ENCODE results near the gene TPCN1. TPM values are rescaled to one million over a fixed set of nuclear protein-coding genes. Genes with fewer than 3 reads are reported as not detected.
A peak's percentile ranks its signal among the peaks of the same experiment; 100 is the strongest.

The TPCN1 gene
- total RNA-seq, 1 donor from 2014 or later, result 56.3 TPM

DNA sequence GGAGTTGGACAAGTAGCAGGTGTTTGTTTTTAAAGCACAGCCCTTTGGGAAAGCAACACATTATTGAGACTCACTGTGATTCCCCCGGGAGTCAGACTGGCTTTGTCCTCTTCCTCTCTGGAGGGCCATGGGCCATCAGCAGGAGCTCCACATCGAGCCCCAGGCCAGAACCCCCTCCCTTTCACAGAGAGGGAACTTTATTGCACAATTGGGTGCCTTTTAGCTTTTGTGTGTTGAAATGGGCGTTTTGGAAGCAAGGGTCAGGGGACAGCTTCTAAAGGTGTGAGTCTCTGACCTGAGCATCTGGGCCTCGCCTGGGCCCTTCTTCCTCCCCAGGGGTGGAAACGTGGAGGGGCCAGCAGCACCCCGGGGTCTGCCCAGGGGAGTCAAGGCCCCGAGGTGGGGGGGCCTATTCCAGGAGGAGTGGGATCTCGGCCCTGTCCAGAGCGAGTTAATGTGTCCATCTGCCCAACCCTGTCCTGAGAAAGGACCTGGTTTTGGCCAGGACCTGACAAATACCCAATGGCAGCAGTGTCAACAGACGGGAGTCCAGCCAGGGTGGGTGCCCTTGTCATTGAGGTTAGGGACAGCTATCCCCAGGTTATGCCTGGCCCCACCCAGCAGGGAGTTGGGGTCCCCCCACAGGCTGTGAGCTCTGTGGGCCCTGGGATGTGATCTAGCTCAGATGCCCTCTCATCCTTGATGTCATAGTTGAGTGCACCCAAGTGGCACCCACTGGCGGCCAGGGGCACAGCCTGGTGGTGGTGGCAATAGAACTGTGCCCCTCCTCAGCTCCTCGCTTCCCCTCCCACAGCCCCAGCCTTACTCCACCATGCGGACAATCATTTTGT, 76.6 kb downstream of the TPCN1 start:
- no peak overlapping the region for H3K4me3 ChIP-seq
- H3K9me3 ChIP-seq, result no peaks in the 10 kb centered on the region
- TF ChIP-seq, protein P1, sequence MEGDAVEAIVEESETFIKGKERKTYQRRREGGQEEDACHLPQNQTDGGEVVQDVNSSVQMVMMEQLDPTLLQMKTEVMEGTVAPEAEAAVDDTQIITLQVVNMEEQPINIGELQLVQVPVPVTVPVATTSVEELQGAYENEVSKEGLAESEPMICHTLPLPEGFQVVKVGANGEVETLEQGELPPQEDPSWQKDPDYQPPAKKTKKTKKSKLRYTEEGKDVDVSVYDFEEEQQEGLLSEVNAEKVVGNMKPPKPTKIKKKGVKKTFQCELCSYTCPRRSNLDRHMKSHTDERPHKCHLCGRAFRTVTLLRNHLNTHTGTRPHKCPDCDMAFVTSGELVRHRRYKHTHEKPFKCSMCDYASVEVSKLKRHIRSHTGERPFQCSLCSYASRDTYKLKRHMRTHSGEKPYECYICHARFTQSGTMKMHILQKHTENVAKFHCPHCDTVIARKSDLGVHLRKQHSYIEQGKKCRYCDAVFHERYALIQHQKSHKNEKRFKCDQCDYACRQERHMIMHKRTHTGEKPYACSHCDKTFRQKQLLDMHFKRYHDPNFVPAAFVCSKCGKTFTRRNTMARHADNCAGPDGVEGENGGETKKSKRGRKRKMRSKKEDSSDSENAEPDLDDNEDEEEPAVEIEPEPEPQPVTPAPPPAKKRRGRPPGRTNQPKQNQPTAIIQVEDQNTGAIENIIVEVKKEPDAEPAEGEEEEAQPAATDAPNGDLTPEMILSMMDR (IDR thresholded peaks at IDR 0.05), result no peak
- peaks cover 14 to 30% of the 10 kb centered on the region in 2 donors for H3K4me1 ChIP-seq
- peak overlapping the region; percentile 73 to 95 for H3K27ac ChIP-seq
- intact Hi-C loops (cut with DNase I), result loop anchor here (1.0 to 2.0 kb wide), 3 partner anchors 51 to 101 kb away; partner anchors contain the start of gene PLBD2
- no peak for DNase-seq (ENCODE audit: low spot score in 2 of 2)
- H3K27me3 ChIP-seq, result no peaks in the 10 kb centered on the region
- peaks cover 50 to 61% of the 10 kb centered on the region in 2 donors for H3K36me3 ChIP-seq

DNA sequence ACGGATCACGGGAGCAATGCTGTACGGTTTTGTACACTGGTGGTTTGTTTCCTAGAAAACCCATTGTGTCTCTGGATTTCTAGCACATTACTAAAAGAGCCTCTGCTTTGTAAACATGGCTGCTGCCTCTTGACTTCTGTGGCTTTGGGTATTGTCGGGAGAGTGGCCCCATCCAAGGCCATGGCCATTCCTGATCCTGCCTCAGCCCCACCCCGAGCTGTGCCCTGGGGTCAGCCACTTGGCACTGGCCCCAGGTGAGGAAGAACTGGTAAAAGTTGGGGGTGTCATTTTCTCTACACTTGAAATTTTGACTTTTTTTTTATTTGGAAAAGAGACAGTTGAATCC, 77.2 kb downstream of the TPCN1 start:
- H3K4me1 ChIP-seq, result peaks cover 14 to 30% of the 10 kb centered on the region in 2 donors
- TF ChIP-seq, protein P1 (IDR thresholded peaks at IDR 0.05), result no peak
- intact Hi-C loops (cut with DNase I), result loop anchor here (1.0 to 2.0 kb wide), 3 partner anchors 52 to 102 kb away; partner anchors contain the start of gene PLBD2
- H3K27ac ChIP-seq, result peak overlapping the region; percentile 73 to 95
- no peaks in the 10 kb centered on the region for H3K27me3 ChIP-seq
- H3K4me3 ChIP-seq, result peak overlapping the region in 1 of 2 donors; percentile 33
- peaks cover 46 to 59% of the 10 kb centered on the region in 2 donors for H3K36me3 ChIP-seq
- no peaks in the 10 kb centered on the region for H3K9me3 ChIP-seq
- no peak for DNase-seq (ENCODE audit: low spot score in 2 of 2)

DNA sequence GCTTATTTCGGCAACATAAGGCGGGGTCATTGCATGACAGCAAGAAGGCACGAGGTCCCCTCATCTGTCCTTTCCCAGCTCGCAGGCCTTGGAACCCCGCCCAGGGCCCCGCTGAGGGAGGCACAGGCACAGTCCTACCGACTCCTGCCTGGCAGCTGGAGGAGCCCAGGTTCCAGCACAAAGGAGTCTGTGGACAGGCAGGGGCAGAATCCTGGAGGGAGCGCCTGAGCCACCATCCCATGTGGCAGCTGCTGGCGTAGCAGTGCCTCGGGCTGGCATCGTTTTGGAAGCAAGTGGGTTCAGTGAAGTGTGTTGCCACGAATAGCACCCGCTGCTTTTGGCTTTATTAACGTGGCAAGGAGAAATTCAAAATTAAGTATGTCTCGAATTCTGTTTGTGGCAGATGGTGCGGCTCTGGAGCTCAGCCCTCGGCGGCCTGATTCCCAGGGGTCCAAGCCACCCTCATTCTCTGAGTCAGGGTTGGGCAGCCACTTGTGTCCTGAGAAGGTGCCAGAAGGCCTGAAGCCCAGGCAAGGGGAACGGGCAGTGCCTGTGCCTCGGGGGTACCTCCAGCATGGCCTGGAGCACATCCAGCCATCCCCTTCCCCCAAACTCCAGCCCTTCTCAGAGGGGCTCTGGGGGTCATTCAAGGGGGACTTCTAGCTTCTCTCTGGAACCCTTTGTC, 77.7 kb downstream of the TPCN1 start:
- intact Hi-C loops (cut with DNase I), result loop anchor here (1.0 to 2.0 kb wide), 4 partner anchors 28 to 102 kb away; partner anchors contain the start of gene PLBD2
- H3K36me3 ChIP-seq, result peaks cover 46 to 60% of the 10 kb centered on the region in 2 donors
- peak; percentile 40 to 86 for DNase-seq (ENCODE audit: low spot score in 2 of 2)

DNA sequence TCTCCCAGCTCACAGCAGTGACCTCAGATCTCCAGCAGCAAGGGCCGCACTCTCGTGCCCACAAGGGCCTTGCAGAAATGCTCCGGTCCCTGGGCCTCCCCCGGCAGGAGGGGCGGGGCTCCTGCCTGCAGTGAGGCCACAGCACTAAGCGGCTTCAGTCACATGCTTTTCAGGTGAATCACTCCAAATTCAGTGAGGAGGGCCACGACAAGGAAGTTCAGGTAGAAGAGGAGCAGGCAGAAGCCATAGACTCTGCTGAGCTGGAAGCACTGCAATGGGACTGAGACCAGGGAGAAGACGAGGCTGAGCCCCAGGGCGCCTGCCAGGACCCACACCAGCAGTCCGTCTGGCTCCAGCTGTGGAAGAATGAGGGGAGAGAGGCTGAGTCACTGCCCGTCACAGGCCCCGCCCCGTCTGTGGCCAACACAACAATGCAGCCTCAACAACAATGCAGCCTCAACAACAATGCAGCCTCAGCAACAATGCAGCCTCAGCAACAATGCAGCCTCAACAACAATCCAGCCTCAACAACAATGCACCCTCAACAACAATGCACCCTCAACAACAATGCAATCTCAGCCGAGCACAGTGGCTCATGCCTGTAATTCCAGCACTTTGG, 78.5 kb downstream of the TPCN1 start:
- intact Hi-C loops (cut with DNase I), result loop anchor here (1.0 to 2.0 kb wide), 3 partner anchors 28 to 103 kb away; no protein-coding TSS in a partner anchor
- no peaks in the 10 kb centered on the region for H3K27me3 ChIP-seq
- peaks cover 14 to 30% of the 10 kb centered on the region in 2 donors for H3K4me1 ChIP-seq
- peak; percentile 42 to 84 for DNase-seq (ENCODE audit: low spot score in 2 of 2)
- H3K9me3 ChIP-seq, result no peaks in the 10 kb centered on the region
- peak overlapping the region in 1 of 2 donors; percentile 33 for H3K4me3 ChIP-seq
- H3K27ac ChIP-seq, result peak overlapping the region; percentile 73 to 95
- H3K36me3 ChIP-seq, result peaks cover 47 to 61% of the 10 kb centered on the region in 2 donors
- TF ChIP-seq, protein P1 (IDR thresholded peaks at IDR 0.05), result no peak

More for the DNA sequence above, 77.7 kb downstream of the TPCN1 start:
- Histone ChIP-seq H3K4me3 (peak overlapping the region in 1 of 2 donors; percentile 33), H3K4me1 (peaks cover 14 to 30% of the 10 kb centered on the region in 2 donors), H3K9me3 (no peaks in the 10 kb centered on the region), H3K27me3 (no peaks in the 10 kb centered on the region), H3K27ac (peak overlapping the region; percentile 73 to 95)
- TF ChIP-seq, protein P1 (IDR thresholded peaks at IDR 0.05), result peak in 1 of 3 experiments; percentile 24

DNA sequence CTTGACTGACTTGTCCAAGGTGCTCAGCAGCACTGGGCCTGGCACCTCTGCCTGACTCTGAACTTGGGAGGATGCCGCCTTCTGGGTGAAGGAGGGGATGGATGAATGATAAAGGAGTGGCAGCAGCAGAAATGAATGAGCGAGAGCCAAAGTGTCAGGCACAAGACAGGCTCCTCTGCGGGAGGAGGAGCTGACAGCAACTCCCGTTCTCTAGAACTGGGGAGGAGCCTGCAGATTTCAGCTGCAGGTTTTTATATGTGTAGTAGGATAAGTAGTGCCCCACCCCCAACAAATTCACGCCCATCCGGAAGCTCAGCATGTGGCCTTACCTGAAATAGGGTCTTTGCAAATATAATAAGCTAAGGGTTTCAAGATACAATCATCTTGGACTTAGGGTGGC, 80.5 kb downstream of the TPCN1 start:
- Histone ChIP-seq H3K9me3 (no peaks in the 10 kb centered on the region), H3K27me3 (no peaks in the 10 kb centered on the region), H3K36me3 (peaks cover 40 to 61% of the 10 kb centered on the region in 2 donors), H3K4me3 (no peak overlapping the region), H3K27ac (peak overlapping the region in 1 of 2 donors; percentile 12), H3K4me1 (peaks cover 14 to 30% of the 10 kb centered on the region in 2 donors)
- TF ChIP-seq, protein P1 (IDR thresholded peaks at IDR 0.05), result no peak
- intact Hi-C loops (cut with DNase I), result no loop called here
- no peak for DNase-seq (ENCODE audit: low spot score in 2 of 2)

Measured in ascending aorta (tissue), 2 donors.